SIG-M5 (cell line): ENCODE measurements around the gene MOB1A.

Experiments used
- DNase-seq: peaks from one replicate; lab custom pipeline; 2025; lab: John Stamatoyannopoulos, UW

MOB1A gene

DNA sequence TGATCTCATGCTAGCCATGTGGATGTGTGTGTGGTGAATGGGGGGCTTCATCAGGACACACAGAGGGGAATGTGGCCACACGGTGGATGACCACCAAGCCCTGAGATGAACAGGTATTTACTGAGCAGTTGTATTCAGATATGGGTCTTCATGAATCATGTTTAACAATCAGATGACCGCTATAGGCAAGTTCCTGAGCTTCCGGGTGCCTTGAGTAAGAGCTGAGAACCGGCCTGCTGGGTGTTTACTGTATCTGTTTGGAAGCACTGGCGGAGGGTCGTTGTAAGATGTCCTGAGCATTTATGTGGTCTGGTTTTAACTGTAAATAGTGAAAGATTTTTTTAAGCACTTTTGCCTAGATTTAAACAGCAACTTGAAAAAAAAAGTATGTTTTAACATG is 74.9 kb downstream of the MOB1A start:
- DNase-seq = no peak
